GM11168 (cell line): ENCODE data around the gene GTF2H4.
"Not testable (repeated sequence)": the region's sequence is repeated elsewhere in the genome, so short reads cannot be mapped to it uniquely, and the experiment has no call there.

Source experiments
- in situ Hi-C: fragments of 300-500 bp; cut with MboI; formaldehyde crosslinking; loops from one replicate; pipeline ENCODE4 v1.12.0; 2022; ENCODE audit warnings: low sequenced_read_pairs; ENCODE audit not compliant: unreplicated experiment

The GTF2H4 gene

DNA sequence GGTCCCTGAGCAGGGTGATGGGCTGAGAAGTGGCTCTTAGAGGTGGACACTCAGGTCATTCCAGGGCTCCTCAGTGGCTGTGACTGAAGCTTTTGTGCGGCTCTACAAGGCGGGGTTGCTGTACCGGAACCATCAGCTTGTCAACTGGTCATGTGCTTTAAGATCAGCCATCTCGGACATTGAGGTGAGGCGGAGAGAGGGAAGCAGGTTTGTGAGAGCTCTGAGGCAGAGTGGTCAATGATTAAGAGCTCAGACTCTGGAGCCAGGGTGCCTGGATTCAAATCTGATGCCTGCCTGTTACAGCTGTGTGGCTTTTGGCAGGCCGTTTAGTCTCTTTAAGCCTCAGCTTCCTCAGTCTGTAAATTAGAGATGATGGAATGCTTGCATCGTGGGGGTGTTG, 9.0 kb downstream of the GTF2H4 start:
- in situ Hi-C loops: loop anchor here (10.0 kb wide), 1 partner anchor 158 kb away; no protein-coding TSS in a partner anchor

DNA sequence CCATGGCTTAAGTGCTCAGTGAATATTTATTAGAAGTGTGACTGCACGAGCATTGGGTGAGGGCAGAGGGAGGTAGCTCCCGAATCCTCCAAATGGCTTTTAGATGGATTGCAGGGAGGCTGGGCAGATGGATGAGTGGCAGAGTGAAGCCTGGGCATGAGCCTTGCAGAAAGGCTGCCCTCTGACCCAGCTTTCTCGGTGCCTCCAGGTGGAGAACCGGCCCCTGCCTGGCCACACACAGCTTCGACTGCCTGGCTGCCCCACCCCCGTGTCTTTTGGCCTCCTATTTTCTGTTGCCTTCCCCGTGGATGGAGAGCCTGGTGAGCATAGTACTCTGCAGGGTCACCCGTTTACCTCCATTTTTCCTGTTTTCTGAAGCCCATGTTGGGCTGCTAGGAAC, 9.5 kb downstream of the GTF2H4 start:
- in situ Hi-C loops: loop anchor here (10.0 kb wide), 1 partner anchor 157 kb away; no protein-coding TSS in a partner anchor

DNA sequence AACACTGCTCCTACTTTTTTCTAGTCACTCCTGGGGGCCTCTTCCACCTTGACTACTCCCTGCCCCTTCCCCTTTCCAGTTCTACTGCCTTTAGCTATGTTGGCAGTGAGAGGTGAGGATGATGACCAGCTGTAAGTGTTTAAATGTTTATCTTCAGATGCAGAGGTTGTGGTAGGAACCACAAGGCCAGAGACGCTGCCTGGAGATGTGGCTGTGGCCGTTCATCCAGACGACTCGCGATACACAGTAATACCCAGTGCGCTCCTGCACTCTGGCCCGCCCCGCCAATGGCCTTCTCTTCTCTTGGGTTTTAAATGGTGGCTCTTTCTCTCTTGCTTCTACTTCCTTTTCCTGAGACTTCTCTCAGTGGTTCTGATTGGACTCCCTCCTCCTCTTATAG, 10.7 kb downstream of the GTF2H4 start:
- in situ Hi-C loops: loop anchor here (10.0 kb wide), 1 partner anchor 156 kb away; no protein-coding TSS in a partner anchor

DNA sequence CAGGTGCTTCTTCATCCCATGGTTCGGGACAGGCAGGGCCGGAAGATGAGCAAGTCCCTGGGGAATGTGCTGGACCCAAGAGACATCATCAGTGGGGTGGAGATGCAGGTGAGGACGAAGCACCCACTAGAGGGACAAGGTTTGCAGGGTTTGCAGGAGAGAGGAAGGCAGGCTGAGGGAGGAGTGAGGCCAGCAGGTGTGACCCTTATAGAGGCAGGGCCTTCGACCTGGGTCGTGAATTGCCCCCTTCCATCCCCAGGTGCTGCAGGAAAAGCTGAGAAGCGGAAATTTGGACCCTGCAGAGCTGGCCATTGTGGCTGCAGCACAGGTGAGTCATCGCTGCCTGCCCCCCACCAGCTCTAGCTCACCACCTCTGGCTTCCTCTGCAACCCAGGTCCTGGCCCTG, 14.4 kb downstream of the GTF2H4 start:
- in situ Hi-C loops: no loop called here

DNA sequence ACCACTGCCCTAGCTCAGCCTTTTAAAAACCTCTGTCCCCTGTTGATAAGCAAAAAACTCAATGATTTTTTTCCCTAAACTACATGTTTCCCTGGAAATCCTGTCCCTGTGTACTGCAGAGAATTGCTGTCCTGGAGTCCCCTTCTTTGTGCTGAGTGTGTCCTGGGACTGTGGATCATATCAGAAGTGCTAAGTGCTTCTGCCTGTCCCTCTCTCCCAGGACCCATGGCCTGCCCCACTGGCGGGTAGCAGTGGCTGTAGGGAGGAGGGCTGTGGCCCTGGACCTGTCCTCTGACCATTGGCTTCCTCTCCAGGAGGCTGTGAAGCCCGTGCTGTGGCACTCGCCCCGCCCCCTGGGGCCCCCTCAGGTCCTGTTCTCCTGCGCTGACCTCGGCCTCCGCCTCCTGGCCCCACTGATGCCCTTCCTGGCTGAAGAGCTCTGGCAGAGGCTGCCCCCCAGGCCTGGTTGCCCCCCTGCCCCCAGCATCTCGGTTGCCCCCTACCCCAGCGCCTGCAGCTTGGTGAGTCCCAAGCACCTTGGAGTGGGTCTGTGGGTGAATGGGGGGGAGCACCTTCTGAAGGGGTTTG, 16.1 kb downstream of the GTF2H4 start:
- in situ Hi-C loops: not testable (repeated sequence)

DNA sequence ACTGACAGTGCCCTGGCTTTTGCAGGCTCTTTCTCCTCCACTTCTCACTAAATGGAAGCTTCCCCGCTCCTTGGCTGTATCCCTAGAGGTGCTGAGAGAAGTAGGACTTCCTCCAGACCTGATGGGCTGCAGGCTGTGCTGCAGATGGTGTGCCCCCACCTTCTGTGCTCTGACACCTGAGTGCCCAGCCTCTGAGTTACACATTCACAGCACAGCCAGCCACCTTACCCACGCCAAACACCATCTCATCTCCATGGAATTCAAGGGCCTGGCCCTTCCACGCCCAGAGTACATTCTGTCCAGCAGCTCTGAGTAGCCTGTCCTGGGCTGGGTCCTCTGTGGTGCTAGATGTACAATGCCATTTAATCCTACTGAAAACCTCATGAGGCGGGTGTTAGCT, 18.6 kb downstream of the GTF2H4 start:
- in situ Hi-C loops: no loop called here

DNA sequence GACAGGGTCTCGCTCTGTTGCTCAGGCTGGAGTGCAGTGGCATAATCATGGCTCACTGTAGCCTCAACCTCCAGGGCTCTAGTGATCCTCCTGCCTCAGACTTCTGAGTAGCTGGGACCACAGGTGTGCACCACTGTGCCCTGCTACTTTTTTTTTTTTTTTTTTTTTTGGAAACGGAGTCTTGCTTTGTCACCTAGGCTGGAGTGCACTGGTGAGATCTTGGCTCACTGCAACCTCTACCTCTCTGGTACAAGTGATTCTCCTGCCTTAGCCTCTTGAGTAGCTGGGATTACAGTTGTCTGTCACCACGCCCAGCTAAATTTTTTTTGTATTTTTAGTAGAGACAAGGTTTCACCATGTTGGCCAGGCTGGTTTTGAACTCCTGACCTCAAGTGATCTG, 19.1 kb downstream of the GTF2H4 start:
- in situ Hi-C loops: not testable (repeated sequence)

DNA sequence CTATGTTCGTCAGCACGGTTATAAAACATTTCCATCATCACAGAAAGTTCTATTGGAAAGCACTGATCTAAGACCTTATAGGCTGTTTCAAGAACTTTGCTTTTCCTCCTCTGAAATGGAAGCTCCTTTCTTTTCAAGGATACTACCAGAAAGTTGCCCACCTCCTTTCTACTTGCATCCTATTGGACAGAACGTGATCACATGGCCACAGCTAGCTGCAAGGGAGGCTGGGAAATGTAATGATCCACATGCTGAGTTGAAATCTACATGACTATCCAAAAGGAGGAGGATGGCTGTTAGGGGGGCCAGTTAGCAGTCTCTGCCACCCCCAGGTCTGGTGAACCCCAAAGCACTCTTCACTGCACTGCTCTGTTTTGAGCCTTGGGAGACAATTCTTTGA, 20.7 kb downstream of the GTF2H4 start:
- in situ Hi-C loops: no loop called here

DNA sequence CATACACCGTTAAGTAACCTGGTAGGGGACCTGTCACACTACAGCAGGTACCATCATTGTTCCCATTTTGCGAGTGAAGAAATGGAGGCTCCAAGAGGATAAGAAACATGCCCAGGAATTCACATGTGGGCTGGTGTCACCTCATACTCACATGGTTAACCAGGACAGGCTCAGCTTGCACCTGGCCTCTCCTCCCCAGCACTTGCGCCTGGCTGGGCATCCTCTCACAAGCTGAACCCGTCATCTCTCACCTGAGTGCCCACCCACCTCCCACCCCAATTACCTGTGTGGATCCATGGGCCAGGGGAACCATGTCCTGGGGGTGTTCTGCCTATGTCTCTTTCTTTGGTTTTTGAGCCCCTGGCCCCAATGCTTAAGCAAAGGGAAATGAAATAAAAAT, 22.5 kb downstream of the GTF2H4 start:
- in situ Hi-C loops: no loop called here

DNA sequence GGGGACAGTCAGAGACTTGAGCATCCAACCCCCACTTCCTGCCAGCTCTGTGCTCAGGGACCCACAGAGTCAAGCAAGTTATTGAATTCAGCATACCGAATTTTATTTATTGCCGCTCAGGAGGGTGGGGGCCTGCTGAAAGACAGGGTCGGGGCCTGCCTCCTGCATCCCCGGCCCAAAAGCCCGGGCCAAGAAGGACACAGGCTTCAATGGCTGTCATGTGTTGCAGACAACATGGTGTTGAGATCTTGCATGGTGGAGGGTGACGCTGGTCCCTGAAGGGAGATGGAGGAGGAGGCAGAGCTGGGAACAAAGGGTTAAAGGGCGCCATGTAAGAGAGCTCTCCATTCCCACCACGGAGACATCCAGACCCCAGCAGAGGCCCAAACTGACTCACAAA, 23.3 kb downstream of the GTF2H4 start:
- in situ Hi-C loops: no loop called here

DNA sequence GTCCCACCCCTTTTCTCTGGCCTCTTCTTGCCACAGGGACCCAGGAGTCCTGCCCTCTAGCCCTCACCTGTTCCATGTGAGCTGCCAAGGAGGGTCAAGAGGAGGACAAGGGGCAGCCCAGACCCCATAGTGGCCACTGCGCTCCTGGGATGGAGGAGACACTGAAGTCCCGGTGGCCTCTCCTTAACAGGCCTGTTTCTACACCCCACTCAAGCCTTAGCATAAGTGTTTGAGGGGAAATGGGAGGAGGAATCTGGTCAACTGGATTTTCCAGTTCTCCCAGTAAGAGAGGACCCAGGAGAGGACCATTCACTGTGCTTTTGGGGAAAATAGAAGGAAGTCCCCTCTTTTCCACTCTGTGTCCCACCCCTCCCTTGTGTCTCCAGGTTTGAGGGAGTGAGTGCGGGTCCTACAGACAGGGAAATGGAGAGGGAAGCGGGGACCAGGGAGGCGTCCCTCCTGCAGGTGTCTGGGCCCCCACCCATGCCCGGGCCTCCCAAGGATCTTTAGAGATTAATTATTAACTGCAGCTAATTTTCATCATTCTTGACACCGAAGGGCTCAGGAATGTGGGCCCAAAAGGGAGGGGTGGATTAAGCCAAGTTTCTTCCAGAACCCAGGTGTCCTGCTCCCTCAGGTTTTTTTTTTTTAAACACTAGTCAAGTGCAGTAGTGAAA, 24.1 kb downstream of the GTF2H4 start, which contains the start of gene SFTA2:
SFTA2 (minus strand) TSS at position 202 of the 677 bp plus-strand sequence; CDS start at position 128, 74 bp downstream.
- in situ Hi-C loops: no loop called here

DNA sequence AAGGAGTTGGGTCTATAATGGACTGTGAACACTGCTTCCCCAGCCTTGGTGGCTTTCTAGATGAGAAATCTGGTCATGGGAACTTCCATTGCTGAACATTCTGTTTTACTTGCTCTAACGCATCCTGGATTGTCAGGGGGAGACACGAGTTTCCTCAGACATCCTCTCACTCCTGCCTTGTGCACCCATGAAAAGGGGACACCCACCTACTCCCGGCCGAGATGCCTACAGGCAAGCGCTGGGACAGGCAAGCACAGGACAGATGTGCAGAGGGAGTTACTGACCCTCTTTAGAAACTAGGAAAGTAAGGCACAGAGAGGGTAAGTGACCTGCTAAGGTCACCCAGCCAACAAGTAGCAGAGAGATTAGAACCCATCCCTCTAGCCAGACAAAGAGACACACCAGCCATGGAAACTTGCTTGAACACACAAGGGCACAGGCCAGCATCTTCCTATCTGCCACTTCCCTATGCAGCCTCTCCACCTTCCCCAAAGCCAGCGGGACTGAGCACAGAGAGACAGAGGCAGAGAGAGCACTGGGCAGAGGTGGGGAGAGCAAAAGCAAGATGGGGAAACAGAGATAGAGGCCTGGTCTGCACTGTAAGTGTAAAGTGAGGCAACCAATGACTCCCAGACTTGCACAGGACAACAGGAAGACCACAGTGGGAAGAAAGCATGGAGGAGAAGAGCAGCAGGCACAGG, 24.8 kb downstream of the GTF2H4 start:
- in situ Hi-C loops: no loop called here

DNA sequence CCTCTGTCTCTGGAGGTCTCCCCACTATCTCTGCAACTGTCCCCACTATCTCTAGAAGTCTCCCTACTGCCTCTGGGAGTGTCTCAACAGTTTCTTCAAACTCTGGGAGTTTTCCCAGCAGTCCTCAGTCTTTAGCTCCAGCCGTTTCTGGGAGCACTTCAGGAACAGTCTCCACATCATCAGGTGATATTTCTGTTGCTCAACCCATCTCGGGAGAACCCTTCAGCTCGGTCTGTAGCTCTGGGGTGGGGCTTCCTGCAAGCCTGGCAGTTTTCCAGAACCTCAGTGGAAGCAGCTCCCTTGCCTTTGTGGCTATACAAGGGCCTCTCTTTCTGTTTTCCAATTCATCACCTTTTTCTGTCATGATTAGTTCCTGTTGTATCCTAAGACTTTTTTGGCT, 27.0 kb downstream of the GTF2H4 start:
- in situ Hi-C loops: no loop called here

DNA sequence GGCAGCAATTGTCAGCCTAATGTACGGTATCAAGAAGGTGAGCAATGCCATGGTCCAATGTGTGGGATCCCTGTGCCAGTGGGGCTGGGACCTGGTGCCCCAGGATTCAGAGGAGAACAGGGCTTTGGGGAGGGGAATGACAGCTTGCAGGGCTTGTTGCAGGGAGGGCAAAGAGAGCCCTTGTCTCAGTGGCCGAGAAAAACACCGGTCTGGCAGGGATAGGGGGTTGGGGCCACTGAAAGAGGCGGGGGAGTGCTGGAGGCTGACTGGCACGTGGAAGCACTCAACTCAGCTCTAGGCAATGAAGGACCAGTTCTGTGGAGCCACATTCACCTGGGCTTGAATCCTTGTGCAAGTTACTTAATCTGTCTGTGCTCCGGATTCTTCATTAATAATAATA, 29.3 kb downstream of the GTF2H4 start:
- in situ Hi-C loops: no loop called here

DNA sequence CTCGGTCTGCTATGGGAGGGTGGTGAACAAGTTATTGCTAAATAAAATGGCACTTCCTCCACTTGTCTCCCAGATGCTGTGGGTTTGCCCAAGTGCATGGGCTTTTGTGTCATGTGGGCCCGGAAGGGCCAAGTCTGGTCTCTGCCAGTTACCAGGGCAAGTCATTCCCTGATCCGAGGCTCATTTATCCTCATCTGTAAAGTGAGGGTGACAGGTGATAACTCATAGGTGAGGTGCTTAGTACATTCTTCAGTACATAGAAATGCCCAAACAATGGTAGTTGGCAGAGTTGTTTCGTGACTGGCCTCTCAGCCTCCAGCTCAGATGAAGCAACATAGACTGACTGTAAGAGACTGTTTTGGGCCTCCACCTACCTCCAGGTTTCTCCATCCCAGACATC, 30.7 kb downstream of the GTF2H4 start:
- in situ Hi-C loops: no loop called here

DNA sequence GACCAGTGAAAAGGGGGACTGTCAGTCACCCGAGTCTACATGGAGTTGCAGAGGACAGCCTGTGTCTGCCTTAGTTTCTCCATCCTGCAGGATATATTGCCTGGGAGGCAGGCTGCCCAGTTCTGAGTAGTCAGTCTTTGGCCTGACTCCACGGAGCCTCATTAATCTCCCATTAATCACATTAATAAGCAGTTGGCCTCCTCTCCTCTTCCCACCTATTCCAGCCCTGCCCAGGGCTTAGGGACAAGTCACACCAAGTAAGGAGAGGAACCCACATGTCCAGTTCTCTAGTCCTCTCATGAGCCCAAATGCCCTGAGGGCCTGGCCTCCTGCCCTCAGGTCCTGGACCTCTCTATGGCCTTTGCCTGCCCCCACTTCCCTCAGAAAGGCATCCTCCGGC, 31.5 kb downstream of the GTF2H4 start:
- in situ Hi-C loops: no loop called here

DNA sequence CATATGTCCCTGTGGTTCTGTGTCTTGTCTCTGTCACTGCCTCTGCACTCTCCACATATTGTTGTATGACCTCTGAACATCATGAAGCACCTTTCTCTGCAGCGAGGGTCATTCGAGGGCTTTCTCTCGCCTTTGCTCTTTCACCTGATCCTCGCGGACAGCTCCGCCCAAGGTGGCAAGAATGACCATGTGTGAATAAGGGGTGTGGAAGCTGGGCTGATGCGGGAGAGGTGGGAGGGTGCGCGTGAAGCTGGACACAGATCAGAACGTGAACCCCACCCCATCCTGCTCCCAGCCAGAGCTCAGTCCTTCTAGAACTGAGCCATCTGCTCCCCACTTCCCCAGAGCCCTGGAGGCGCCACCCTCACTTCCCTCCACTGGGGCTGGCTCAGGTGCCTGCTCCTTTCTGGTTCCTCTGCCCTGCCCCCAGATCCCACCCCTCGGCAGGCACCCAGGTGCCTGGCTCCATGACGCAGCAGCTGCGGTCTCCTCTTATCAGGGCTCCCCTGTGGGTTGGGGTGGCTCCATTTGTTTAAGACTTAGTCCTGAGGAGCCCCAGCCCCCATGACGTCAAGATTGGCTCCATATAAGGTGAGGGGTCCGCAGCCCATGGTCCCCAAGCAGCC, 32.5 kb downstream of the GTF2H4 start, which contains the start of gene MUCL3:
MUCL3 (plus strand) TSS at position 613 of the 626 bp plus-strand sequence. CDS start 27 bp downstream, outside the sequence.
- in situ Hi-C loops: no loop called here

DNA sequence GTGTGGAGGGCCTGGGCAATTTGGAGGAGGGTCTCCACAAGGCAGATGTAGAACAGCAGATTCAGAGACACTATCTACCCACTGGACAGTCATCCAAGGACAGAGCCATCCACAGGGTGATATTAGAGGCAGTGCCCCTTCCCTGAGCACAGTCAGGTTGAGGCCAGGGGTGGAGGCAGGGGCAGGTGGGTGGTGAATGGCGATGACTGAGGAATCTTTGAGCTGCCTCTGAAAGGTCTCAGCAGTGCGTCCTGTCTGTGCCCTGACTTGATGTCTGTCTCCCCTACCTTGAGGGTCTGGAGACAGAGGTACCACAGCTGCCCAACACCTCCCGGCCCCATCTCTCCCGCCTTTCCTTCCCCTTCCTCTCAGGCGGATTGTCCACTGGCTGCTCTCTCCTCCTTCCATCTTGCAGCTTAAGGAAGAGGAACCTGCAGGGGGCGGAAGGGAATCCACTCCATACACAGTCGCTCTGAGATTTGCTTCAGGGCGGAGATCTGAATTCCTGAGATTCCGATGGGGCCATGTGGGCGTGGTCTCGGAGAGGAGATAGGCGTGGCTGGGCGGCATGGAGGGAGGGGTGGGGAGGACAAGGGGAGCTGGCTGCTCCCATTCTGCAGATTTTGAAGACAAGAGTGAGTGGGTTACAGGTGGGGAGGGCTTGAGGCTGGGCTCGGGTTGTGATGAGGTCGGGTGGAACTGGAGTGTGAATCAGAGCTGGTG, 34.5 kb downstream of the GTF2H4 start:
- in situ Hi-C loops: no loop called here

DNA sequence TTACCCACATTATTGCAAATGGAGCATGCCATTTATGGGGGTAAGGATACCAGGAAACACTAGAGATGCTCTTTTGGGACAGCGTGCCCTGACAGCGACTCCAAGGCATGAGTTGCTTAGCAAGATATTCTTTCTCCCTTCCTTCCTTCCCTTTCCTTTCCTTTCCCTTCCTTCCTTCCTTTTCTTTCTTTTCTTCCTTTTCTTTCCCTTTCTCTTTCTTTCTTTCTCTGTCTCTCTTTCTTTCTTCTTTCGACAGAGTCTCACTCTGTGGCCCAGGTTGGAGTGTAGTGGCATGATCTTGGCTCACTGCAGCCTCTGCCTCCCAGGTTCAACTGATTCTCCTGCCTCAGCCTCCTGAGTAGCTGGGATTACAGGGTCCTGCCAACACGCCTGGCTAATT, 36.0 kb downstream of the GTF2H4 start:
- in situ Hi-C loops: no loop called here

DNA sequence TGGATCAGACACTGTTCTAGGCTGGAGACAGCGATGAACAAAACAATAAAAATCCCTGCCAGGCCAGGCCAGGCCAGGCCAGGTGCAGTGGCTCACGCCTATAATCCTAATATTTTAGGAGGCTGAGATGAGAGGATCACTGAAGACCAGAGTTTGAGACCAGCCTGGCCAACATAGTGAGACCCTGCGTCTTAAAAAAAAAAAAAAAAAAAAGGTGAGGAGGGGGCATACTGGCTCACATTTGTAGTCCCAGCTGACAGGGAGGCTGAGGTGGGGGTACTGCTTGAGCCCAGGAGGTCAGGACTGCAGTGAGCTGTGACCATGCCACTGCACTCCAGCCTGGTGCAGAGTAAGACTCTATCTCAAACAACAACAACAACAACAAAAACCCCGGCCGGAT, 37.3 kb downstream of the GTF2H4 start:
- in situ Hi-C loops: no loop called here
